Measurements from ENCODE around the gene UBE2S. TPM values are rescaled to one million over a fixed set of nuclear protein-coding genes. Genes with fewer than 3 reads are reported as not detected.
"Not testable (repeated sequence)": the region's sequence is repeated elsewhere in the genome, so short reads cannot be mapped to it uniquely, and the experiment has no call there.

UBE2S gene
- total RNA-seq (2014; rRNA removed; shearing (Covaris generic); ENCODE audit: low replicate concordance), result 369 and 440 TPM in 2 replicates

GRCh38 chr19:55407550-55407799 lies at the start of gene UBE2S:
TSS of gene UBE2S (minus strand) at chr19:55407788. CDS start at chr19:55407589, 199 bp downstream.
- H3K9me3 ChIP-seq, H3K27me3 ChIP-seq, DNase-seq: not testable (repeated sequence)
- H3K4me3 ChIP-seq, result peak within 1 kb of the TSS; percentile 98
- H3K36me3 ChIP-seq, result peaks cover 47% of the 10 kb centered on the region

GRCh38 chr19:55456347-55456746 lies 48.8 kb upstream of the UBE2S start:
- Histone ChIP-seq H3K36me3 (peaks cover 18% of the 10 kb centered on the region), H3K27me3 (peaks cover 11% of the 10 kb centered on the region), H3K9me3 (no peaks in the 10 kb centered on the region), H3K4me3 (no peak overlapping the region)
- no peak for DNase-seq

DNA sequence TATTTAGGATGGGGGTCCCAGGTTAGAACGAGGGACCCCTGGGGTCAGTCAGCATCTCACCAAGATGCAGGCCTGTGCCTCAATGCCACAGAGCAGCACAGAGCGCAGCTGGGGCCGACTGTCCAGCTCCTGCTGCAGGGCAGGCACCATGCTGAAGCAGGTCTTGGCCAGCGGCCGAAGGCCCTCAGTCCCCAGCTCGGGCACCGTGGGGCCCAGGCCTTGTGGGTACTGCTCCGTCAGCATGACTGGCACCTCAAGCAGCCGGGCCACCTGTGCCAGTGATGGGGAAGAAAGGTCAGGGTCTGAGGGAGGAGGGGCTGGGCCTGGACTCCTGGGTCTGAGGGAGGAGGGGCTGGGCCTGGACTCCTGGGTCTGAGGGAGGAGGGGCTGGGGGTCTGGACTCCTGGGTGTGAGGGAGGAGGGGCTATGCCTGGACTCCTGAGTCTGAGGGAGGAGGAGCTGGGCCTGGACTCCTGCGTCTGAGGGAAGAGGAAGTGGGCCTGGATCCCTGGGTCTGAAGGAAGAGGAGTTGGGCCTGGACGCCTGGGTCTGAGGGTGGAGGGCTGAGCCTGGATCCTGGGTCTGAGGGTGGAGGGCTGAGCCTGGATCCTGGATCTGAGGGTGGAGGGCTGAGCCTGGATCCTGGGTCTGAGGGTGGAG lies 48.1 kb upstream of the UBE2S start:
- Histone ChIP-seq H3K9me3 (no peaks in the 10 kb centered on the region), H3K4me3 (no peak overlapping the region)

DNA sequence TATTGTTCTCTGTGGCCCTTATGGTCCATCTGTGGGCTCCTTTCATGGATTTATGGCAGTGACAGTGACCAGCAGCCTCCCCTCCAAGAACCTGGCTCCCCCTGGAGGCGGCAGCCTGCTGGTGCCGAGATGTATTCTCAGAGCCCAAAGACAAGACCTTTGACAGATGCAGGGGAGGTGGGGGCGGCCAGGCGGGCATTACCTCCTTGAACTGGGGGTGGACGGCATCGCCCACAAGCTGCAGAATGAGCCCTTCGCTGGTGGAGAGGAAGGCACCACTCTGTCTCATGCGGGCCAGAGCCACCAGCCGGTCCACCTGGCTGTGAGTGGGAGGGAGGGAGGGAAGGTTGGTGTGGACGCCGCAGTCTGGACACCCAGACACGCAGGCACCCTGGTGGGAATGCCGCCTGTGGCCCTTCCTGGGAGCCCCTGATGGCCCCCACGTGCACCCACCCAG lies 47.2 kb upstream of the UBE2S start:
- no peak overlapping the region for H3K4me3 ChIP-seq

More for the DNA sequence above, 48.1 kb upstream of the UBE2S start:
- DNase-seq, result no peak
- peaks cover 11% of the 10 kb centered on the region for H3K27me3 ChIP-seq
- peaks cover 15% of the 10 kb centered on the region for H3K36me3 ChIP-seq

GRCh38 chr19:55453511-55454260 lies 46.1 kb upstream of the UBE2S start:
- Histone ChIP-seq H3K36me3 (peaks cover 8% of the 10 kb centered on the region), H3K27me3 (peaks cover 14% of the 10 kb centered on the region), H3K9me3 (no peaks in the 10 kb centered on the region), H3K4me3 (no peak overlapping the region)
- DNase-seq, result no peak

More for the DNA sequence above, 47.2 kb upstream of the UBE2S start:
- Histone ChIP-seq H3K27me3 (peaks cover 11% of the 10 kb centered on the region), H3K9me3 (no peaks in the 10 kb centered on the region), H3K36me3 (peaks cover 8% of the 10 kb centered on the region)
- DNase-seq, result peak; percentile 47

GRCh38 chr19:55452749-55453346 lies 45.3 kb upstream of the UBE2S start:
- peaks cover 14% of the 10 kb centered on the region for H3K27me3 ChIP-seq
- peak; percentile 76 for DNase-seq
- H3K36me3 ChIP-seq, result peaks cover 8% of the 10 kb centered on the region
- no peak overlapping the region for H3K4me3 ChIP-seq
- H3K9me3 ChIP-seq, result no peaks in the 10 kb centered on the region

GRCh38 chr19:55451965-55452748 lies 44.6 kb upstream of the UBE2S start:
- peaks cover 16% of the 10 kb centered on the region for H3K27me3 ChIP-seq
- DNase-seq, result no peak
- H3K4me3 ChIP-seq, result no peak overlapping the region
- peaks cover 8% of the 10 kb centered on the region for H3K36me3 ChIP-seq
- no peaks in the 10 kb centered on the region for H3K9me3 ChIP-seq

- Histone ChIP-seq H3K9me3 (no peaks in the 10 kb centered on the region), H3K27me3 (peaks cover 22% of the 10 kb centered on the region), H3K4me3 (no peak overlapping the region), H3K36me3 (peaks cover 8% of the 10 kb centered on the region)
- no peak for DNase-seq
Measured at GRCh38 chr19:55451163-55451964, 43.8 kb upstream of the UBE2S start.

DNA sequence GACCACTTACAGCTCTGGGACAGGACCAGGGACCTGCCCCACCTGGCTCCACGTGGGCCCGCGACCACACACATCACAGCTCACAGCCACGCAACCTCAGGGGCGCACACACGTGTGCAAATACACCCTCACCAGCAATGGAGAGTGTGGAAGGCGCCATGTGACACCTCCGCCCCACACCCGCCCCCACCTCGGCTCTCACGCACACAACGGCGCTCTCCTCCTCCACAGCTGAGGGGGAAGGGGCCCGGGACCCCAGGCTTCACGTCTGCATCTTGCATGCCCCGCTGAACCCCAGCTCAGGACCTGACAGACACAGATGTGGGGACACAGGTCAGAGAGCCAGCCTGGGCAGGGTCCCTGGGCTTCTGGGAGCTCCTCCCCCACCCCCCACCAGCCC lies 41.9 kb upstream of the UBE2S start:
- Histone ChIP-seq H3K4me3 (no peak overlapping the region), H3K27me3 (peaks cover 39% of the 10 kb centered on the region), H3K9me3 (no peaks in the 10 kb centered on the region), H3K36me3 (peaks cover 8% of the 10 kb centered on the region; the same call in 1 of the 2 replicates)
- no peak for DNase-seq

- not testable (repeated sequence) for H3K4me3 ChIP-seq, H3K36me3 ChIP-seq, DNase-seq, H3K9me3 ChIP-seq
- peaks cover 51% of the 10 kb centered on the region for H3K27me3 ChIP-seq
Measured at GRCh38 chr19:55448175-55448490, 40.5 kb upstream of the UBE2S start.

DNA sequence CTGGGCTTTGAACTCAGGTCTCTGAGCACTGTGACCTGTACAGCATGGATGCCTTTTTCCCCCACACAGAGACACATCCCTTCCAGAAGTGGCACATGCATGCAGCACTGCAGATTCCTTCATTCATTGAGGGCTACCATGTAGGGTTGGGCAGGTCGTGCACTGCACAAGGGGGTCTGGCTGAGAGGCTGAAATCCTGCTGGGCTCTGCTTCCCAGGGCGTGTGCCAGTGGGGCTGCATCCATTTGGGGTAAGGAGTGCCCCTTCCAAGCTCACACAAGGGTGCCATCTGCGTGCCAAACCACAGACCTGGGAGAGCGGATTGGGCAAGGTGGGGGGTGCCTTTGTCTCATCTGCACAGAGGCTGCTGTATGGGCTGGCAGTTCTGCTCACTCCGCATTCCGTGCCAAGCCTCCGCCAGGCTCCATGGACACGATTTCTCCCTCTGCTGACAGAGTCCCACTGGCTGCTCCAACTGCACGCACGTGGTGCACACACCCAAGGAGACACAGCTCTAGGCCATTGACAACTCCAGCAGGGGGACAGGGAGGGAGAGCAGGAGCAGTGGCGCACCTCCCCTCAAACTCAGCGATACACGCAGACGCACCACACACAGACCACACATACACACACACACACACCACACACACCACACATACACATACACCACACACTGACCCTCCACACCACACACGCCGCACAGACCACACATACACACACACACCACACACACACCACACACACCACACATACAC lies 40.0 kb upstream of the UBE2S start:
- Histone ChIP-seq H3K27me3 (peaks cover 54% of the 10 kb centered on the region), H3K4me3 (no peak overlapping the region), H3K36me3 (no peaks in the 10 kb centered on the region), H3K9me3 (no peaks in the 10 kb centered on the region)
- peak; percentile 99 for DNase-seq

GRCh38 chr19:55446060-55446459 lies 38.5 kb upstream of the UBE2S start:
- Histone ChIP-seq H3K9me3 (no peaks in the 10 kb centered on the region), H3K36me3 (no peaks in the 10 kb centered on the region), H3K4me3 (no peak overlapping the region), H3K27me3 (peaks cover 53% of the 10 kb centered on the region)
- DNase-seq, result no peak

DNA sequence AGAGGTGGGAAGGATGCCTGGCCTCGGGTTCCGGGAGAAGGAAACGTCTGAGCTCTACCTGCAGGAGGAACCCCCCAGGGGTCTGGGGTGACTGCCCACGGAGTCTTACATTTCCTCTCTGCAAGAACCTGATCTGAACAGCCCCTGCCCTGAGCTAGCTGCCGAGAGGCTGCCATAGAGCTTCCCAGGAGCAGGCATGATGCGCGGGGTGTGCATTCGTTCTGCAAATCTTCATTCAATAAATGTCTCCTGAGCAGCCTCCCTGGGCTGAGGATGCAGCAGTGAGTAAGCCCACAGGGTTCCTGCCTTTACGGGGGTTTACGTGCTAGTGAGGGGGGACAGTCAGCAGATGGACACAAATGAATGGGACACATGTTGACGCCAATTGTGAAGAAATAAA lies 37.1 kb upstream of the UBE2S start:
- no peak for DNase-seq
- Histone ChIP-seq H3K4me3 (no peak overlapping the region), H3K9me3 (no peaks in the 10 kb centered on the region), H3K27me3 (peaks cover 60% of the 10 kb centered on the region), H3K36me3 (no peaks in the 10 kb centered on the region)

DNA sequence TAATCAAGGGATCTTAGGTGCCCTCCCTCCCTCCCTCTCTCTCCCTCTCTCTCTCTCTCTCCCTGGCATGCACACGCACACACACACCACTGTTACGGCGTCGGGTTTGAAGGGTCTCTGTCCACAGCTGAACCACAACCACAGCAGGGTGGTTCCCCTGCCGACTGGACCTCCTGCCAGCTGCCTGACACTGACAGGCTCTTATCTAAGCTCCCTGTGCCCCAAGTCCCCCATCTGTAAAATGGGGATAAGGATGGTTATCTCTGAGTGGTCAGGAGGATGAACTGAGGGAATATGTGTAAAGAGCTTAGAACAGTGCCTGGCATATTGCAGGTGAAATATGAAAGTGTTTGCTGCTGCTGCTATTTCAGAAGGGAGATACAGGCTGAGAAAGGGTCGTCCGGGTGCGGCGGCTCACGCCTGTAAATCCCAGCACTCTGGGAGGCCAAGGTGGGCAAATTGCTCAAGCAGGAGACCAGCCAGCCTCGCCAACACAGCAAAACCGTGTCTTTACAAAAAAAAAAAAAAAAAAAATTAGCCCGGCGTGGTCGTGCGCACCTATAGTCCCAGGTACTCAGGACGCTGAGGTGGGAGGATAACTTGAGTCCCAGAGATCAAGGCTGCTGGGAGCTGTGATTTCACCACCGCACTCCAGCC lies 36.4 kb upstream of the UBE2S start:
- DNase-seq, result no peak
- Histone ChIP-seq H3K9me3 (no peaks in the 10 kb centered on the region), H3K36me3 (no peaks in the 10 kb centered on the region), H3K4me3 (no peak overlapping the region), H3K27me3 (peaks cover 61% of the 10 kb centered on the region)

DNA sequence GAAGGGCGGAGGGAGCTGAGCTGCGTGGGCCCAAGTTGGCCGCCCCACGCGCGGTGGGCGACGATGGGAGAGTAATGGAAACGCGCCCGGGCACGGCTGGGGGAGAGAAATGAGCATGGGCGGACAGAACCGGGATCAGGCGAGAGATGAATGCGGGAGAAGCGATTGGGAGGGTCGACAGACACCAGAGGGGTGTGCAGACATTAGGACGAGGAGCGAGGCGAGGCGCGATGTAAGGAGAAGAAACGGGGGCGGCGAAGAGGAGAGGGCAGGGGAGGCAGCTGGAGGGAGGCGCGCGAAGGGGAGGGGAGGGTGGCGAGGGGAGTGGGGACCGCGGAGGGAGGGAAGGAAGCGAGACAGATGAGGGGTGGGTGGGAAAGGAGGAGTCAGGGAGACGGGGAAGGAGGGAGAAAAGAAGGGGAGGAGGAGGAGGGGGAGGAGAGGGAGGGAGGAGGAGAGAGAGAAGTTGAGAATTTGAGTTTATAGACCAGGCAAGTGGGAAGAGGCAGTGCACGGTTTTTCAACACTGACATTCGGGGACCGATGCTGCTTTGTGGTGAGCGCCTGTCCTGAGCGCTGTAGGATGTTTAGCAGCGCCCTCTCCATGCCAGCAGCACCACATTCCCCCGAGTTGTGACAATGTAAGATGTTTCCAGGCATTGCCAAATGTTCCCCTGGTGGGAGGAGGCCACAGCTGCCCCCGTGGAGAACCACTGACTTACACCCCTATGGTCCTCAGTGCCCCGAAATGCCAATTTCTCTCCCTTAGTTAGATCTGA lies 35.6 kb upstream of the UBE2S start, which contains the start of gene SHISA7:
SHISA7 (minus strand) TSS at position 256 of the 779 bp plus-strand sequence. CDS start 437 bp downstream, outside the sequence.
- Histone ChIP-seq H3K36me3 (no peaks in the 10 kb centered on the region), H3K27me3 (peaks cover 61% of the 10 kb centered on the region), H3K4me3 (no peak within 1 kb of the TSS), H3K9me3 (no peaks in the 10 kb centered on the region)
- no peak for DNase-seq
